Right lobe of liver (tissue), 6 donors: ENCODE results near the gene MLEC. TPM values are rescaled to one million over a fixed set of nuclear protein-coding genes. Genes with fewer than 3 reads are reported as not detected.
A peak's percentile ranks its signal among the peaks of the same experiment; 100 is the strongest.

Experiments used
- ATAC-seq, 4 donors: fragments of 200-7000 bp; cut with Tn5 transposase; one replicate each; pipeline ENCODE4 v1.9.1; 2020; ENCODE audit warnings: mild to moderate bottlenecking in 4 of 4, moderate library complexity in 4 of 4
- DNase-seq, 3 donors: peaks; one replicate each; pipeline ENCODE4 v3.0.0-alpha.2; 2020
- H3K27ac ChIP-seq, 3 donors: fragments of 200-600 bp; one replicate each; pipeline ENCODE4 v1.8.0; 2022
- H3K27me3 ChIP-seq, 2 donors: fragments of 200-600 bp; one replicate each; pipeline ENCODE4 v1.8.0; 2022
- H3K36me3 ChIP-seq, 4 donors: fragments of 200-600 bp; sonication (generic) in 1 of 4; one replicate each; pipeline versions ENCODE4 v1.5.1 to v1.8.0; 2017 to 2022; ENCODE audit warnings: control low read depth in 1 of 4
- H3K4me1 ChIP-seq, 4 donors: fragments of 200-600 bp; sonication (generic) in 1 of 4; one replicate each; pipeline versions ENCODE4 v1.5.1 to v1.8.0; 2017 to 2022; ENCODE audit warnings: control low read depth in 1 of 4
- H3K4me3 ChIP-seq, 3 donors: fragments of 200-600 bp; one replicate each; pipeline ENCODE4 v1.8.0; 2022
- H3K9me3 ChIP-seq, 4 donors: fragments of 200-600 bp; sonication (generic) in 1 of 4; one replicate each; pipeline versions ENCODE4 v1.5.1 to v1.8.0; 2017 to 2022; ENCODE audit warnings: control low read depth in 1 of 4
- POLR2A ChIP-seq: fragments of 450-650 bp; IDR thresholded peaks from one replicate; pipeline ENCODE4 v1.6.1; 2017; ENCODE audit warnings: antibody characterized with exemption, mild to moderate bottlenecking
- WGBS: methylation state at CpG from one replicate; pipeline ENCODE4 v1.1.6; 2018; ENCODE audit warnings: low coverage, low lambda C conversion rate; ENCODE audit not compliant: insufficient coverage; ENCODE audit errors: missing lambda C conversion rate; 5-methylcytosine and 5-hydroxymethylcytosine counted together
- intact Hi-C, 2 donors: fragments of 100-400 bp; cut with DNase I; formaldehyde crosslinking; loops; one replicate each; pipeline versions ENCODE4 v1.11.2 to v1.14.1; 2022
- total RNA-seq, 6 experiments: library from RNA; depleted of rRNA in 2 of 6; stranded (reverse); fragments of >200 nt in 2 of 6; fragmentation: NEBNext Ultra II Directional in 3 of 6; extraction: Animal tissue kit (Norgen Biotek cat#: 25700) in 3 of 6; gene quantifications; one replicate each; pipeline versions ENCODE4 v1.1.0 to v1.2.4, GENCODE V29; 2016 to 2023
- TF ChIP-seq, protein P1 (sequence below), 4 donors: fragments of 200-600 bp in 3 of 4; fragments of 450-650 bp in 1 of 4; IDR thresholded peaks; one replicate each; pipeline versions ENCODE4 v1.5.1 to v1.8.0; 2016 to 2022; ENCODE audit warnings: antibody characterized with exemption in 4 of 4, mild to moderate bottlenecking in 2 of 4
- donor health status: DM: no; HTN: yes; CAD: no.
- donor health status: DM: no; HTN: no; CAD: no.
- donor health status: DM: no; HTN: no; CAD: no.
- donor health status: DM: no; HTN: yes; CAD: no.
- donor health status: DM: no; HTN: yes; CAD: no.

The MLEC gene
- total RNA-seq, 6 experiments from 2014 or later, result 102 to 193 (median 126) TPM

DNA sequence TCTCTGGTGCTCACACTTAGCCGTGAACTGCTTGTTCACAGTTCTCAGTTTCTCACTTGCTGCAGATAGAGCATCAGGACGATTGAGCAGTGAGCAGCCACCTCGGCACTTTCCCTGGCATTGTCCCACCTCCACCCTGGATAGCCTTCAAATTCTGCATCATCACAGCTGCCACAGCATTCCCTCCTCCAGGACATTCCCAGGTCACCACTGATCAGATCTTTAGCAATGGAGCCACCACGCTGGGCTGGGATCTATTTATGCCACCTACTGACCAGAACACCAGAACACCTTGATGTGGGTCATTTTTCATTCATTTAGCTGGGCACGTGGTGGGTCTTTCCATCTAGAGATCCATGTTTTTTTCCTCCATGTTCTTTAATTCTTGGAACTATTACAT lies 62.3 kb downstream of the MLEC start:
- no peaks in the 10 kb centered on the region for H3K4me1 ChIP-seq
- intact Hi-C loops, result no loop called here
- no peak overlapping the region for H3K27ac ChIP-seq
- TF ChIP-seq POLR2A, result no peak
- TF ChIP-seq, protein P1, sequence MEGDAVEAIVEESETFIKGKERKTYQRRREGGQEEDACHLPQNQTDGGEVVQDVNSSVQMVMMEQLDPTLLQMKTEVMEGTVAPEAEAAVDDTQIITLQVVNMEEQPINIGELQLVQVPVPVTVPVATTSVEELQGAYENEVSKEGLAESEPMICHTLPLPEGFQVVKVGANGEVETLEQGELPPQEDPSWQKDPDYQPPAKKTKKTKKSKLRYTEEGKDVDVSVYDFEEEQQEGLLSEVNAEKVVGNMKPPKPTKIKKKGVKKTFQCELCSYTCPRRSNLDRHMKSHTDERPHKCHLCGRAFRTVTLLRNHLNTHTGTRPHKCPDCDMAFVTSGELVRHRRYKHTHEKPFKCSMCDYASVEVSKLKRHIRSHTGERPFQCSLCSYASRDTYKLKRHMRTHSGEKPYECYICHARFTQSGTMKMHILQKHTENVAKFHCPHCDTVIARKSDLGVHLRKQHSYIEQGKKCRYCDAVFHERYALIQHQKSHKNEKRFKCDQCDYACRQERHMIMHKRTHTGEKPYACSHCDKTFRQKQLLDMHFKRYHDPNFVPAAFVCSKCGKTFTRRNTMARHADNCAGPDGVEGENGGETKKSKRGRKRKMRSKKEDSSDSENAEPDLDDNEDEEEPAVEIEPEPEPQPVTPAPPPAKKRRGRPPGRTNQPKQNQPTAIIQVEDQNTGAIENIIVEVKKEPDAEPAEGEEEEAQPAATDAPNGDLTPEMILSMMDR (IDR thresholded peaks at IDR 0.05), result no peak
- H3K36me3 ChIP-seq, result no peaks in the 10 kb centered on the region
- no peak overlapping the region for H3K4me3 ChIP-seq
- 55% methylated on average over 4 of the region's 5 CpGs for WGBS
- DNase-seq, result no peak
- no peaks in the 10 kb centered on the region for H3K9me3 ChIP-seq
- peak; percentile 47 to 78 (median 55) for ATAC-seq
- H3K27me3 ChIP-seq, result no peaks in the 10 kb centered on the region

DNA sequence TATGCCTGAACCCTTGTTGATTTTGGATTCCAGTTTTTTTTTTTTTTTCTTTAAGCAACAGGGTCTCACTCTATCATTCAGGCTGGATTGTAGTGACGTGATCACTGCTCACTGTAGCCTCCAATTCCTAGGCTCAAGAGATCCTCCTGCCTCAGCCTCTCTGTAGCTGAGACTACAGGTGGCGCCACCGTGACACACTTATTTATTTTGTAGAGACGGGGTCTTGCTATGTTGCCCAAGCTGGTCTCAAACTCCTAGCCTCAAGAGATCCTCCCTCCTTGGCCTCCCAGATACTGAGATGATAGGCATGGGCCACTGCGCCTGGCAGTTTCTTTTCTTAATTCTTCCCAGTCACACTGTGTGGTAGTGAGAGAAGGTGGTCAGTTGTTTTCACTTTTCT lies 63.9 kb downstream of the MLEC start:
- ATAC-seq (no peak), DNase-seq (no peak)
- Histone ChIP-seq H3K4me1 (no peaks in the 10 kb centered on the region), H3K27ac (no peak overlapping the region), H3K9me3 (peaks cover 0 to 4% (median 0%) of the 10 kb centered on the region in 4 donors), H3K27me3 (no peaks in the 10 kb centered on the region), H3K4me3 (no peak overlapping the region), H3K36me3 (no peaks in the 10 kb centered on the region)
- 84% methylated on average over 4 of the region's 5 CpGs for WGBS
- TF ChIP-seq POLR2A, result no peak
- TF ChIP-seq, protein P1 (IDR thresholded peaks at IDR 0.05), result no peak
- intact Hi-C loops, result no loop called here

GRCh38 chr12:120751389-120751788 lies 64.4 kb downstream of the MLEC start:
- Histone ChIP-seq H3K9me3 (peaks cover 0 to 4% (median 0%) of the 10 kb centered on the region in 4 donors), H3K27ac (no peak overlapping the region), H3K36me3 (no peaks in the 10 kb centered on the region), H3K27me3 (no peaks in the 10 kb centered on the region), H3K4me1 (no peaks in the 10 kb centered on the region), H3K4me3 (no peak overlapping the region)
- no peak for TF ChIP-seq POLR2A
- TF ChIP-seq, protein P1 (IDR thresholded peaks at IDR 0.05), result no peak
- WGBS, result 94% methylated on average over 5 of the region's 9 CpGs
- DNase-seq, result no peak
- intact Hi-C loops, result no loop called here
- no peak for ATAC-seq

Other genes starting within 250 kb of the MLEC start
- gene COX6A1, start 249.0 kb upstream of the MLEC start, total RNA-seq, result 100 to 1,000 TPM; 229 to 625 (median 292) TPM
- 10 to 100 TPM; 13.3 to 28.7 (median 17.0) TPM for gene TRIAP1, start 240.8 kb upstream of the MLEC start, total RNA-seq
- 10 to 100 TPM; 13.4 to 23.8 (median 15.9) TPM for gene GATC, start 240.7 kb upstream of the MLEC start, total RNA-seq
- 10 to 100 TPM; 36.4 to 63.3 (median 60.2) TPM for gene SRSF9, start 217.4 kb upstream of the MLEC start, total RNA-seq
- 100 to 1,000 TPM in 5 of 6 experiments, 10 to 100 TPM in 1; 85.0 to 189 (median 164) TPM for gene DYNLL1, start 191.0 kb upstream of the MLEC start, total RNA-seq
- gene COQ5, start 158.0 kb upstream of the MLEC start, total RNA-seq, result 10 to 100 TPM; 21.6 to 37.9 (median 31.0) TPM
- 100 to 1,000 TPM in 2 of 6 experiments, 10 to 100 TPM in 4; 70.8 to 111 (median 90.2) TPM for gene RNF10, start 152.8 kb upstream of the MLEC start, total RNA-seq
- gene POP5, start 105.7 kb upstream of the MLEC start, total RNA-seq, result 10 to 100 TPM; 14.2 to 29.2 (median 23.0) TPM
- gene CABP1, start 46.5 kb upstream of the MLEC start, total RNA-seq, result under 1 TPM in 1 of 6 experiments, not detected in 5; 0.26 TPM
- 10 to 100 TPM in 1 of 6 experiments, 1 to 10 TPM in 5; 4.7 to 10.2 (median 6.6) TPM for gene UNC119B, start 23.3 kb downstream of the MLEC start, total RNA-seq
- 100 to 1,000 TPM in 5 of 6 experiments, 10 to 100 TPM in 1; 94.1 to 172 (median 156) TPM for gene ACADS, start 38.7 kb downstream of the MLEC start, total RNA-seq
- gene SPPL3, start 217.2 kb downstream of the MLEC start, total RNA-seq, result 10 to 100 TPM; 10.7 to 26.6 (median 16.9) TPM